Stimulated activated CD4-positive, alpha-beta T cell treated with anti-CD3 and anti-CD28 coated beads, Interleukin-15, amount 100 ng/mL, for 48 hours (primary cell): Measurements from ENCODE around the gene SAMD11.

Experiments used
- DNase-seq, 2 donors: peaks; one replicate each; pipeline ENCODE4 v3.0.0-alpha.2; 2020; ENCODE audit warnings: low read depth in 2 of 2

SAMD11 gene

DNA sequence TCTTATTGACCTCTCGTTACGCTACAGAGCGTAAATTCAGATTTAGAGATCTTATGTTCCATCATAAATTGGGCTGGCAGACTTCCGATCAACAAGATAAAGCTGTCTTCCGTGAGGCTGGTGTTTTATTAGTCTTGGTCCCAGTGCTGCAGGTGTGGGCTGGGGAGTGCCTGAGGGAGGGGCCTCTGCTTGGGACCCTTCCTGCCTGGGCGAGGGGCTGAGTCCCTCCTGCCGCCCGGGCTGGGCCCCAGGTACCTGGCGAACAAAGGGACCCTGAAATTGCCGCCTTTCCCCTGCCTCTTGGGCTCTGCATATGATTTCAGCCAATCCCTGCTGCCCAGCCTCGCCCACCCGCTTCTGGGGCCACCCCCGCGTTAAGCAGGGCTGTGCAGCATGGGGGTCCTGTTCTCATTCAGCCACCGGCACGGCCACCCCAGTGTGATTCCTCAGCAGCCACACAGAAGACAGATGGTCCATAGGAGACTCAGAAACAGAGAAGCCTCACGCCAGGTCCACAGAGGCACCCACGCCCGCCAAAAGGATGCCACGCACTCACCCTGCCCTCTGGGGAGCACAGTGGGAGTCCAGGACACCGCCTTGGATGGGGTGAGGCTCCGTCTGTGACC is 6.1 kb upstream of the SAMD11 start:
- no peak for DNase-seq

DNA sequence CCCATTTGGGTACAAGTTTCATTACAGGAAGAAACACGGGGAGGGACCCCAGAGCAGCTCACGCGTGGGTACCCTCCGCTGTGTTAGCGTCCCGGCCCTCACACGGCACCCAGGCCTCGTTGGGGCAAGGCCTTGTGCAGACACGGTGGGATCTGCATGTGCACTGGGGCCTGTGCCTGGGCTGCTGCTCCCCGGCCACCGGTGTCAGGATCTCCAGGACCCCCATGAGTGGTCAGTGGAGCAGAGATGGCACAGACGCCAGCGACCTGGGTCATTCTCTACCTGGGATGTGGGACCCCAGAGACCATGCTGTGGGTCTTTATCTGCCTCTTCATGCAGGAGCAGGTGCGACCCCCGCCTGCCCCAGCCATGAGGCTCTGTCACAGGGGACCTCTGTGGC is 5.4 kb upstream of the SAMD11 start:
- no peak for DNase-seq

DNA sequence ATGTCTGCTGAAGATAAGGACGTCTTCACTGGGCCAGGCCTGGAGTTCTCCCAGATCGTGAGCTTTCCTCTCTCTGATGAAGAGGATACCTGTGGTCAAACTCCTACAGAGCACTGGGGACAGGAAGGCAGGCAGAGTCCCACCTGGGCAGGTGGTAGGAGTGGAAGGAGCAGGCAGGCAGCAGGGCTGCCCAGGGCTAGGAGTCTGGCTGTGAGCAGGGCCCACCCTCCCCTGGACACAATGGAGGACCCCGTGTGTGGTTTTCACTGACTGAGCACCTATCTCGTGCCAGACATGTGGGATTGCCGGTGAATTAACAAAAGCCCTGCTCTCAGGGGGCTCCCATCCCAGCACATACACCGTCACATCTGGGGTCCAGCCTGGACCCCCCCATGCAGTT is 4.9 kb upstream of the SAMD11 start:
- DNase-seq = no peak

DNA sequence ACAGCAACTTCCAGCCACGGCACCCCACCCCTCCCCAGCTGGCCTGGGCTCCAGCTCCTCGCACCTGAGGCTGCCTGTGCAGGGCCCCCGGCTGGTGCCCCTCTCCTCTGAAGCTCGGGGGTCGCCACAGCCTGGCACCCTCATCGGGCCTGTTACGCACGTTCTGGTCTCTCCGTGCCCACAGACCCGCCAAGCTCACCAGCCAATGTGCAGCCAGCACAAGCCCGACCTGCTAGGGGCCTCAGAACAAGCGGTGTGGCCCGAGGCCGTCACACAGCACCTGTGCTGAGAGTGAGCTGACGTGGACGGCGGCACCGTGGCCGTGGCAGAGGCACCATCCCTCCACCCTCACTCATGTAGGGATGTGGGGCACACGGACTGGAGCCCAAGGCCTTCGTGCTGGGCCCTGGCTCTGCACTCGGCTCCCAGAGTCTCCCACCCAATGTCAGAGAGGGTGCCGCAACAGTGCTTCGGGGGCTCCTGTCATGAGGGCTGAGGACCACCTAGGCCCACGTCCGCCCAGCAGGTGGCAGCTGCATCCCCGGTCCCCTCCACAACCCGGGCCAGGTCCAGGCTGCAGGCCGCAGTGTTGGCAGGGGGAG is 4.4 kb upstream of the SAMD11 start:
- DNase-seq = no peak

- DNase-seq = no peak
These were observed 3.7 kb upstream of the SAMD11 start for GRCh38 chr1:920010-920409.

- DNase-seq = no peak
These were observed 3.2 kb upstream of the SAMD11 start for GRCh38 chr1:920521-920920.

- no peak for DNase-seq
These were observed 2.5 kb upstream of the SAMD11 start for GRCh38 chr1:921011-921837.

- no peak for DNase-seq
These were observed 400 bp downstream of the SAMD11 start for GRCh38 chr1:923991-924655.

DNA sequence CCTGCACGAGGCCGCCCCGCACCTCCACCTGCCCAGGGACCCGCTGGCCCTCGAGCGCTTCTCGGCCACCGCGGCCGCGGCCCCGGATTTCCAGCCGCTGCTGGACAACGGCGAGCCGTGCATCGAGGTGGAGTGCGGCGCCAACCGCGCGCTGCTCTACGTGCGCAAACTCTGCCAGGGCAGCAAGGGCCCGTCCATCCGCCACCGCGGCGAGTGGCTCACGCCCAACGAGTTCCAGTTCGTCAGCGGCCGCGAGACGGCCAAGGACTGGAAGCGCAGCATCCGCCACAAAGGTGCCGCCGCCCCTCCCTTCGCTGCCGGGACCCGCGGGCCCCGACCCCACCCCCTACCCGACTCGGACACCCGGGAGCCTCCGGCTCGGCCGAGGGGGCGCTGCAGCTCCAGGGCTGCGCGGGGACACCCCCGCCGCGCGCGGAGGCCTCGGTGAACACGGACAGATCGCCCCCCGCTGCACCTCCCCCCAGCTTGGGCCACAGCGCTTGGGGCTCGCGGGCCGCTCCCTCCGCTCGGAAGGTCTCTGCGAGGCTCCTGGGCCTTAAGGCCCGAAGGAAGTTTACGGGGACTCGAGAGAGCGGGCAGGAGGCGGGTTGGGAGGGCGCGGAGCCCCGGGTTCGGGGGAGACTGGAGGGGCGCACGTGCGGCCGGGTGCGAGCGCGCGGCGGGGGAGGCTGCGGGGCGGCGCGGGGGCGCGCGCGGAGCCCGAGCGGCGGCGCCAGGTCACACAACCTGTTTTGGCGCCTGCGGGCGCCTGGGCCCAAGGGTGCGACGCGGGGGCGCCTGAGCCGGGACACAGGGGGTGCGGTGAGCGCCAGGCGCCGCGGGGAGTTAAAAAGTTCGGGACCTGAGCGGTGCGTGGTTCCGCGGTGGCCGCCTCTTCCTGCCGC is 1.2 kb downstream of the SAMD11 start:
- no peak for DNase-seq

GRCh38 chr1:925561-926421 is 2.1 kb downstream of the SAMD11 start:
- no peak for DNase-seq

DNA sequence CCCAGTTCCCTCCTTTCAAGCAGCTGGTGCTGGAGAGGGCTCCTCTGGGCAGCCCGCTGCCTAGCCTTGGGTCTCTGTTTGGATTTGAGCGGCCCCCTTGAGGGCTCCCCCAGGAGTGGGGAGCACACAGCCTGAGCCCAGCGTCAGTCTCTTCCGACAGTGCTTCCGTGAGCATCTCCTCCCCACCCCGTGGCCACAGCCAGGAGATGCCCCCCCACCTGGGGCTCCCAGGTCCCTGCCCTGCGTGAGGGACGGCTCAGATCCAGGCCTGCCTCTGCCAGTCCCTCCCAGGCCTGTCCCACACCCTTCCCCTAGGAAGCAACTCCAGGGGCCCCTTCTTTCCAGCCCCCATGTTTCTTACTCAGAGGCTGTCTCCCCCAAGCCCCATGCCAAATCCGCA is 3.5 kb downstream of the SAMD11 start:
- no peak for DNase-seq

DNA sequence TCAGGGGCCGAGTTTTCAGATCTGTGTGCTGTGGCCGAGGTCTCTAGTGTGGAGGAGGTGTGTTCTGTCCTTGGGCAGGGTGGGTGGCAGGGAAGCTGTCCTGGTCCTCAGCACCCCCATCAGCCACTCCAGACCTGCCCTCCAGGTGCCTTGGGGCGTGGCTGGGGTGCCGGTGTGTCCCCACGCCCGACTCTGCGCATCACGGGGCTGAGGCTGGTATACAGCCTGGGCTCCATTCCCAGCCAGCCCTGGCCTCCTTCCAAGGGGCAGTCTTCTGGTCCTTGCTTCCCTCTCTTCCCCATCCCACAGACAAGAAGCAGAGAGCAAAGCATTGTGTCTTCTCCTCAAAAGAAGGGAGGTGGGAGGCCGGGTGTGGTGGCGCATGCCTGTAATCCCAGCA is 4.0 kb downstream of the SAMD11 start:
- no peak for DNase-seq

- no peak for DNase-seq
These were observed 5.3 kb downstream of the SAMD11 start for GRCh38 chr1:928825-929661.

- no peak for DNase-seq
These were observed 6.2 kb downstream of the SAMD11 start for GRCh38 chr1:929712-930632.

DNA sequence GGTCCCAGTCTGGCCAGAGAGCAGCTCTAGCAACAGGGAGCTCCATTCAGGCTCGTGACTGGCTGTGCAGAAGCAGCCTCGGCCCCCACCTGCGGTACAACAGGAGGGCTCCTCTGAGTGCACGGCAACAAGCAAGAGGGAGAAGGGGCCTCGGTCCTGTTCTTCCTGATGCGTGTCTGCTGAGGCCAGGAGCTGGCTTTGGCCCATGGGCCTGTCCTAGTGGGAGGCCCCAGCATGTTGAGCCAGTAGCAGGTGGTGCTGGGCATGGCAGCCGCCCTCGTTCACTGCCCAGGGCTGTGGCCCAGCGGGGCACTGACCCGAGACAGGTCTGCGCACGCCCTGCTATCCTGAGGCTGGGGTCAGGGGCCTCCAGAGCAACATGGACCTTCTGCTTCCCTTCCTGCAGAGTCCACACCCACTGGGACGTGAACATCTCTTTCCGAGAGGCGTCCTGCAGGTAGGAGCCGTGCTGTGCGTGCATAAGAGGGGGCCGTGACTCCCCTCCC is 7.0 kb downstream of the SAMD11 start:
- no peak for DNase-seq

DNA sequence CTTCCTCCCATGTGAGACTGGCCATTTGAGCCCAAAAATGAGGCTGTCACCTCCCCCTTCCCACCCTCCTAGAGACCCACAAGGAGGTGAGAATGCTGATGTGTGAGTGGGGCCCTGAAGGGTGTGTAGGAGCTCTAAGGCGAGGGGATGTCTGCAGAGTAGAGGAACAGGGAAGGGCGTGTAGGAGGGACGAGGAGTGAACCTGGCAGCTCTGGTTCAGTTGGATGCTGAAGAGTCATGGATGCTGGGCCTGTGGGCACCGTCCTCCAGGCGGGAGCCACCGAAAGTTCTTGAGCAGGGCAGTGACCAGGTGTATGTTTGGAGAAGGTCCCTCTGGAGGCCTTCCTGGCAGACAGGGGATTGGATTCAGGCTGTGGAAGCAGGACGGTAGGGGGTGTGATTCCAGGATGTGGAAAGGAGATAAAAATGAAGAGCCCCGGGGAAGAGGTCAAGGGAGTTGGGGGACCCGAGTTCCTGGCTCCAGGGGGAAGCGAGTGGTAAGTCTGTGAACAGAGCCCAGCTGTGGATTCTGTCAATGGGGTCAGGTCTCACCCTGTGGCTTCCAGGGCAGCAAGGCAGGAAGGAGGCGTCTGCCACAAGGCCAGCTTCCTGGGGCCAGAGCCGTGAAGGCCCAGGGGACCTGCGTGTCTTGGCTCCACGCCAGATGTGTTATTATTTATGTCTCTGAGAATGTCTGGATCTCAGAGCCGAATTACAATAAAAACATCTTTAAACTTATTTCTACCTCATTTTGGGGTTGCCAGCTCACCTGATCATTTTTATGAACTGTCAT is 7.9 kb downstream of the SAMD11 start:
- no peak for DNase-seq

DNA sequence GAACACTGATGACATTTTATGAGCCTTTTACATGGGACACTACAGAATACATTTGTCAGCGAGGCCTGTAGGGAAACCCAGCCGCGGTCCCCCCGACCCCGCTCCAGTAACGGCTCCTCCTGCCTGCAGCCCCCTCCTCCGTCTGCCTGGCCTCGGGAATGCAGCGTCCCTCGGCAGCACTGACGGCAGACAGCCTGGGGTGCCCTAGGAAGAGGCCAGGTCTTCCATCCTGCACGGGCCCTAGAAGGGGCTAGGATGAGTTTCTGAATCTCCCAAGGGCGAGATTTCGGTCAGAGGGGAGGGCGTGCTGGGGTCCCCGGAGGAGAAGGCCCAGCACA is 8.4 kb downstream of the SAMD11 start:
- DNase-seq = no peak
